Ishikawa (cell line): ENCODE results near the gene RALGAPA2.

Experiments used
- CEBPB ChIP-seq: IDR thresholded peaks from 2 replicates; pipeline ENCODE4 v1.6.1; 2012
- CREB1 ChIP-seq: IDR thresholded peaks from 2 replicates; pipeline ENCODE4 v1.6.1; 2012; ENCODE audit warnings: low read depth
- EGR1 ChIP-seq: IDR thresholded peaks from 2 replicates; pipeline ENCODE4 v1.6.1; 2012
- EP300 ChIP-seq: IDR thresholded peaks from 2 replicates; pipeline ENCODE4 v1.6.1; 2012; ENCODE audit warnings: borderline replicate concordance
- FOXM1 ChIP-seq: IDR thresholded peaks from 2 replicates; pipeline ENCODE4 v1.6.1; 2012; ENCODE audit warnings: low read depth, borderline replicate concordance
- MAX ChIP-seq: IDR thresholded peaks from 2 replicates; pipeline ENCODE4 v1.6.1; 2012
- NFIC ChIP-seq: IDR thresholded peaks from 2 replicates; pipeline ENCODE4 v1.6.1; 2012
- RAD21 ChIP-seq: IDR thresholded peaks from 2 replicates; pipeline ENCODE4 v1.6.1; 2012; ENCODE audit warnings: low read depth
- REST ChIP-seq: IDR thresholded peaks from 2 replicates; pipeline ENCODE4 v1.6.1; 2012; ENCODE audit warnings: low read depth, mild to moderate bottlenecking
- TAF1 ChIP-seq: IDR thresholded peaks from 2 replicates; pipeline ENCODE4 v1.6.1; 2012; ENCODE audit warnings: low read depth, mild to moderate bottlenecking
- TCF12 ChIP-seq: IDR thresholded peaks from 2 replicates; pipeline ENCODE4 v1.6.1; 2012; ENCODE audit warnings: low read depth
- TEAD4 ChIP-seq: IDR thresholded peaks from 2 replicates; pipeline ENCODE4 v1.6.1; 2012
- USF1 ChIP-seq: IDR thresholded peaks from 2 replicates; pipeline ENCODE4 v1.6.1; 2012
- YY1 ChIP-seq: IDR thresholded peaks from 2 replicates; pipeline ENCODE4 v1.6.1; 2012; ENCODE audit warnings: low read depth
- ZBTB7A ChIP-seq: IDR thresholded peaks from 2 replicates; pipeline ENCODE4 v1.6.1; 2012; ENCODE audit warnings: low read depth

The RALGAPA2 gene

GRCh38 chr20:20498076-20498861, 214.2 kb downstream of the RALGAPA2 start:
- TF ChIP-seq ZBTB7A (no peak), FOXM1 (no peak), TEAD4 (no peak), NFIC (no peak), EGR1 (no peak), RAD21 (no peak), USF1 (no peak), EP300 (no peak), REST (no peak), MAX (no peak), TAF1 (no peak), CREB1 (no peak), TCF12 (no peak), CEBPB (no peak), YY1 (no peak)

- TF ChIP-seq EGR1 (no peak), CEBPB (no peak), TAF1 (no peak), TEAD4 (no peak), FOXM1 (no peak), TCF12 (no peak), MAX (no peak), RAD21 (no peak), USF1 (no peak), CREB1 (no peak), NFIC (no peak), REST (no peak), EP300 (no peak)
These were observed 215.0 kb downstream of the RALGAPA2 start for GRCh38 chr20:20497242-20497978.

- no peak for TF ChIP-seq CEBPB
- no peak for TF ChIP-seq EGR1
- TF ChIP-seq TCF12, result no peak
- no peak for TF ChIP-seq EP300
- no peak for TF ChIP-seq REST
- no peak for TF ChIP-seq MAX
- TF ChIP-seq TEAD4, result no peak
- no peak for TF ChIP-seq ZBTB7A
- TF ChIP-seq RAD21, result no peak
- TF ChIP-seq TAF1, result no peak
- no peak for TF ChIP-seq NFIC
- TF ChIP-seq USF1, result no peak
- no peak for TF ChIP-seq FOXM1
- no peak for TF ChIP-seq YY1
- no peak for TF ChIP-seq CREB1
These were observed 216.5 kb downstream of the RALGAPA2 start for GRCh38 chr20:20495729-20496503.
